H1 (cell line): ENCODE results near the gene FOXK1. TPM values are rescaled to one million over a fixed set of nuclear protein-coding genes. Genes with fewer than 3 reads are reported as not detected.

ENCODE experiments used
- CTCF ChIA-PET: fragments of 300-600 bp; sonication (Branson Sonifier 250); formaldehyde crosslinking; loops from one replicate; lab custom pipeline; 2021; ENCODE audit not compliant: partially characterized antibody; lab: Charles Lee
- POLR2A ChIA-PET: fragments of 300-600 bp; sonication (Branson Sonifier 250); formaldehyde crosslinking; loops from one replicate; lab custom pipeline; 2021; ENCODE audit warnings: inconsistent platforms; ENCODE audit not compliant: partially characterized antibody; lab: Charles Lee
- DNase-seq, 2 experiments: peaks; one replicate each; pipeline versions ENCODE4 v3.0.0 to v3.0.0-alpha.2; 2010 to 2022; ENCODE audit warnings: low spot score in 2 of 2, low read depth in 1 of 2, mixed read lengths in 1 of 2
- FAIRE-seq: peaks from 2 replicates; lab custom pipeline; 2011; peaks lifted over from hg19 to GRCh38; lab: Jason Lieb, UNC
- H2AFZ ChIP-seq: 2 replicates; pipeline ENCODE4 v1.8.1; 2012; ENCODE audit warnings: low read length, inconsistent platforms
- H2AK5ac ChIP-seq: 2 replicates; pipeline ENCODE4 v1.6.1; 2013; ENCODE audit warnings: low read depth, low read length
- H2BK120ac ChIP-seq: replicated peaks from 2 replicates; pipeline ENCODE3; 2013; ENCODE audit warnings: low read depth, low read length, inconsistent platforms
- H2BK12ac ChIP-seq: 2 replicates; pipeline ENCODE4 v1.6.1; 2013; ENCODE audit warnings: low read depth, low read length
- H2BK15ac ChIP-seq: 2 replicates; pipeline ENCODE4 v1.6.1; 2013; ENCODE audit warnings: low read length
- H2BK20ac ChIP-seq: 2 replicates; pipeline ENCODE4 v1.6.1; 2013; ENCODE audit warnings: low read length
- H2BK5ac ChIP-seq: 2 replicates; pipeline ENCODE4 v1.6.1; 2013; ENCODE audit warnings: low read depth, low read length
- H3K14ac ChIP-seq: 2 replicates; pipeline ENCODE4 v1.6.1; 2013; ENCODE audit warnings: inconsistent platforms; ENCODE audit not compliant: insufficient read length
- H3K18ac ChIP-seq: 2 replicates; pipeline ENCODE4 v1.6.1; 2013; ENCODE audit warnings: low read length; ENCODE audit errors: extremely low read depth
- H3K23ac ChIP-seq: 2 replicates; pipeline ENCODE4 v1.6.1; 2013; ENCODE audit warnings: inconsistent platforms; ENCODE audit not compliant: insufficient read length
- H3K23me2 ChIP-seq: 2 replicates; pipeline ENCODE4 v1.6.1; 2013; ENCODE audit warnings: low read depth, low read length
- H3K27ac ChIP-seq: 2 replicates; pipeline ENCODE4 v1.6.1; 2011; ENCODE audit warnings: low read depth, low read length, inconsistent platforms
- H3K27me3 ChIP-seq, 4 experiments: replicated peaks in 1 of 4; 1 replicate in 1 of 4; 2 replicates in 3 of 4; pipeline versions ENCODE4 v1.6.1 to v1.8.1; 2011 to 2013; ENCODE audit warnings: low read length in 3 of 4, mild to moderate bottlenecking in 3 of 4, inconsistent platforms in 2 of 4, mixed read lengths in 2 of 4, moderate library complexity in 1 of 4; ENCODE audit not compliant: control insufficient read depth in 3 of 4, insufficient read depth in 3 of 4; ENCODE audit errors: extremely low read depth in 1 of 4
- H3K36me3 ChIP-seq, 4 experiments: 2 replicates each; pipeline versions ENCODE4 v1.6.1 to v1.8.1; 2011 to 2013; ENCODE audit warnings: mild to moderate bottlenecking in 4 of 4, low read length in 3 of 4, moderate library complexity in 2 of 4, control low read depth in 1 of 4, inconsistent platforms in 1 of 4; ENCODE audit not compliant: insufficient read depth in 4 of 4, control insufficient read depth in 2 of 4
- H3K4ac ChIP-seq: replicated peaks from 2 replicates; pipeline ENCODE3; 2013; ENCODE audit warnings: low read length, low read depth, mixed read lengths, inconsistent platforms; ENCODE audit not compliant: insufficient read length
- H3K4me1 ChIP-seq, 4 experiments: replicated peaks in 1 of 4; 1 replicate in 1 of 4; 2 replicates in 3 of 4; pipeline versions ENCODE4 v1.6.1 to v1.8.1; 2011 to 2013; ENCODE audit warnings: low read length in 3 of 4, inconsistent platforms in 2 of 4, mixed read lengths in 1 of 4; ENCODE audit not compliant: insufficient read depth in 4 of 4, control insufficient read depth in 3 of 4
- H3K4me2 ChIP-seq, 2 experiments: 2 replicates each; pipeline versions ENCODE4 v1.6.1 to v1.8.1; 2011 to 2013; ENCODE audit warnings: low read depth in 2 of 2, low read length in 2 of 2, control low read depth in 1 of 2, inconsistent platforms in 1 of 2, mild to moderate bottlenecking in 1 of 2; ENCODE audit not compliant: insufficient read depth in 1 of 2
- H3K4me3 ChIP-seq, 4 experiments: fragments of 200-600, 300-600 bp in 1 of 4; sonication (generic), shearing (Covaris generic), sonication (Bioruptor Twin) in 1 of 4; 2 replicates each; pipeline versions ENCODE4 v1.5.1 to v1.8.1; 2011 to 2016; ENCODE audit warnings: low read length in 4 of 4, low read depth in 3 of 4, control low read depth in 2 of 4, inconsistent platforms in 2 of 4, mild to moderate bottlenecking in 2 of 4, mixed read lengths in 1 of 4, moderate library complexity in 1 of 4; ENCODE audit not compliant: insufficient read depth in 2 of 4; ENCODE audit errors: extremely low read depth in 1 of 4
- H3K56ac ChIP-seq: replicated peaks from 2 replicates; pipeline ENCODE3; 2013; ENCODE audit warnings: low read depth, mild to moderate bottlenecking, mixed read lengths, low read length, inconsistent platforms; ENCODE audit not compliant: insufficient read length
- H3K79me1 ChIP-seq: 2 replicates; pipeline ENCODE4 v1.6.1; 2013; ENCODE audit warnings: low read depth, low read length, control low read depth
- H3K79me2 ChIP-seq, 2 experiments: 2 replicates each; pipeline versions ENCODE4 v1.6.1 to v1.8.1; 2012 to 2013; ENCODE audit warnings: low read length in 2 of 2, mild to moderate bottlenecking in 2 of 2, inconsistent platforms in 1 of 2; ENCODE audit not compliant: insufficient read depth in 2 of 2, control insufficient read depth in 1 of 2
- H3K9ac ChIP-seq, 4 experiments: replicated peaks in 1 of 4; 1 replicate in 1 of 4; 2 replicates in 3 of 4; pipeline versions ENCODE4 v1.6.1 to v1.8.1; 2011 to 2013; ENCODE audit warnings: low read depth in 3 of 4, low read length in 3 of 4, control low read depth in 2 of 4, mild to moderate bottlenecking in 2 of 4, moderate library complexity in 2 of 4, inconsistent platforms in 1 of 4; ENCODE audit errors: extremely low read depth in 1 of 4
- H3K9me3 ChIP-seq, 2 experiments: 2 replicates each; pipeline versions ENCODE4 v1.6.1 to v1.8.1; 2012 to 2013; ENCODE audit warnings: mild to moderate bottlenecking in 2 of 2, moderate library complexity in 2 of 2, control low read depth in 1 of 2, inconsistent platforms in 1 of 2, low read depth in 1 of 2, low read length in 1 of 2, mixed read lengths in 1 of 2; ENCODE audit not compliant: insufficient read depth in 2 of 2
- H4K20me1 ChIP-seq, 2 experiments: replicated peaks in 1 of 2; 2 replicates each; pipeline versions ENCODE3 to v1.8.1; 2011 to 2013; ENCODE audit warnings: inconsistent platforms in 2 of 2, low read length in 2 of 2, mild to moderate bottlenecking in 1 of 2; ENCODE audit not compliant: insufficient read depth in 2 of 2, control insufficient read depth in 1 of 2
- H4K5ac ChIP-seq: 2 replicates; pipeline ENCODE4 v1.6.1; 2013; ENCODE audit warnings: low read length, low read depth, mixed read lengths, inconsistent platforms; ENCODE audit not compliant: insufficient read length
- H4K8ac ChIP-seq: 2 replicates; pipeline ENCODE4 v1.8.0; 2013; ENCODE audit warnings: mild to moderate bottlenecking, moderate library complexity, low read length, inconsistent platforms; ENCODE audit not compliant: insufficient read depth; ENCODE audit errors: extremely low read depth
- H4K91ac ChIP-seq: replicated peaks from 2 replicates; pipeline ENCODE3; 2013; ENCODE audit warnings: low read length, mixed read lengths, inconsistent platforms; ENCODE audit not compliant: insufficient read length
- CBX5 ChIP-seq: fragments of 300-800, 300-1000 bp; sonication (generic); IDR thresholded peaks from 2 replicates; pipeline ENCODE4 v1.7.1; 2016; ENCODE audit warnings: antibody characterized with exemption, low read length, low read depth
- CEBPB ChIP-seq: IDR thresholded peaks from 2 replicates; pipeline ENCODE4 v1.6.1; 2012; ENCODE audit warnings: low read depth, low read length
- EZH2 ChIP-seq: fragments of 200-600 bp; sonication (generic); IDR thresholded peaks from 2 replicates; pipeline ENCODE4 v1.7.1; 2012; ENCODE audit warnings: low read depth, mild to moderate bottlenecking, moderate library complexity, low read length, inconsistent platforms; ENCODE audit not compliant: severe bottlenecking
- HDAC2 ChIP-seq, 2 experiments: fragments of 300-600 bp in 1 of 2; sonication (generic) in 1 of 2; IDR thresholded peaks; 2 replicates each; pipeline ENCODE4 v1.6.1; 2011 to 2012; ENCODE audit warnings: low read depth in 2 of 2, low read length in 2 of 2, mild to moderate bottlenecking in 2 of 2, moderate library complexity in 2 of 2, borderline replicate concordance in 1 of 2, inconsistent platforms in 1 of 2
- JUN ChIP-seq: IDR thresholded peaks from 2 replicates; pipeline ENCODE4 v1.6.1; 2011; ENCODE audit warnings: low read depth, mild to moderate bottlenecking, improper control_type of control experiment, low read length
- MAFK ChIP-seq: IDR thresholded peaks from 2 replicates; pipeline ENCODE4 v1.6.1; 2012; ENCODE audit warnings: low read depth, mild to moderate bottlenecking, improper control_type of control experiment, low read length
- NANOG ChIP-seq: IDR thresholded peaks from 2 replicates; pipeline ENCODE4 v1.6.1; 2011; ENCODE audit warnings: low read length, low read depth, mild to moderate bottlenecking, inconsistent platforms; ENCODE audit not compliant: insufficient read depth, poor library complexity, severe bottlenecking
- RAD21 ChIP-seq, 2 experiments: IDR thresholded peaks in 1 of 2; conservative IDR thresholded peaks in 1 of 2; 2 replicates each; pipeline ENCODE4 v1.6.1; 2011; ENCODE audit warnings: low read depth in 2 of 2, low read length in 2 of 2, improper control_type of control experiment in 1 of 2, inconsistent platforms in 1 of 2, mild to moderate bottlenecking in 1 of 2, moderate library complexity in 1 of 2
- RNF2 ChIP-seq: fragments of 200-900, 300-1000 bp; sonication (generic); IDR thresholded peaks from 2 replicates; pipeline ENCODE4 v1.7.1; 2016; ENCODE audit warnings: borderline replicate concordance, low read depth, mild to moderate bottlenecking, antibody characterized with exemption, low read length; ENCODE audit not compliant: poor library complexity, severe bottlenecking; ENCODE audit errors: missing control alignments
- SIRT6 ChIP-seq: IDR thresholded peaks from one replicate; pipeline ENCODE4 v1.7.1; 2012; ENCODE audit warnings: low read length, inconsistent platforms
- WGBS, 2 experiments: shearing (Covaris generic) in 1 of 2; methylation state at CpG; one replicate each; pipeline versions ENCODE4 v1.1.6 to v1.1.7; 2013 to 2015; ENCODE audit warnings: low lambda C conversion rate in 2 of 2, mixed read lengths in 2 of 2, inconsistent platforms in 1 of 2, low coverage in 1 of 2, missing lambda C conversion rate in 1 of 2; ENCODE audit not compliant: insufficient replicate concordance in 2 of 2, insufficient coverage in 1 of 2, insufficient read length in 1 of 2; ENCODE audit errors: extremely low coverage in 1 of 2, missing lambda C conversion rate in 1 of 2; 5-methylcytosine and 5-hydroxymethylcytosine counted together
- polyA plus RNA-seq, 7 experiments: library from polyadenylated mRNA; depleted of rRNA in 3 of 7; stranded (reverse) in 5 of 7; unstranded in 2 of 7; fragments of >200 nt in 5 of 7; fragments of 200-250 nt in 2 of 7; gene quantifications; 1 replicate in 5 of 7; 2 replicates in 1 of 7; 4 replicates in 1 of 7; pipeline versions ENCODE4 v1.2.1 to v1.2.3, GENCODE V29; 2011 to 2013; ENCODE audit warnings: missing spikeins in 2 of 7, mixed read lengths in 2 of 7
- total RNA-seq: library from RNA; stranded (reverse); fragmentation: NEBNext Ultra II Directional; extraction: Animal tissue kit (Norgen Biotek cat#: 25700); gene quantifications from 2 replicates; pipeline ENCODE4 v1.2.1, GENCODE V29; 2021

The FOXK1 gene
- total and polyA plus RNA-seq, 2 of the 8 experiments (the other 6 are each of a cell fraction or from before 2014, with no cell fraction given), result 2.0 to 8.5 TPM

- Histone ChIP-seq H3K9ac (no peak overlapping the region), H2BK15ac (no peak overlapping the region), H2BK5ac (no peak overlapping the region), H3K79me2 (no peaks in the 10 kb centered on the region), H4K5ac (no peak overlapping the region), H3K4me2 (no peak overlapping the region), H3K27ac (no peak overlapping the region), H2BK12ac (no peak overlapping the region), H2BK120ac (no peak overlapping the region), H2AFZ (no peak overlapping the region), H3K4me1 (no peaks in the 10 kb centered on the region), H3K4ac (no peak overlapping the region), H4K8ac (no peak overlapping the region), H4K91ac (no peak overlapping the region), H3K4me3 (no peak overlapping the region), H3K9me3 (no peaks in the 10 kb centered on the region), H3K18ac (no peak overlapping the region), H3K14ac (no peak overlapping the region), H2BK20ac (no peak overlapping the region), H3K79me1 (no peaks in the 10 kb centered on the region), H4K20me1 (peaks cover 0 to 1% of the 10 kb centered on the region in 2 experiments), H3K23ac (no peak overlapping the region), H3K23me2 (no peaks in the 10 kb centered on the region), H3K27me3 (no peaks in the 10 kb centered on the region), H3K56ac (no peak overlapping the region), H3K36me3 (peaks cover 0 to 5% (median 0%) of the 10 kb centered on the region in 4 experiments; a peak in 2 of 8 replicates), H2AK5ac (no peak overlapping the region)
- ChIA-PET CTCF (interaction anchor here (1.9 kb wide), 1 partner anchor 35 kb away, joined by 5 read pairs; no protein-coding TSS in a partner anchor), POLR2A (interaction anchor here (1.6 kb wide), 1 partner anchor 12 kb away, joined by 6 read pairs; the partner anchor contains the start of gene AP5Z1)
- DNase-seq (no peak), FAIRE-seq (no peak)
- WGBS, 2 experiments, result 98% methylated on average over 26 of the region's 32 CpGs; no CpG with 5 or more reads in 1 of the 2 experiments
- TF ChIP-seq CEBPB (no peak), RAD21 (IDR thresholded peaks at IDR 0.05 in 1 of 2, conservative IDR thresholded peaks at IDR 0.05 in 1 of 2; ENCODE audit: low read depth in 2 of 2, low read length in 2 of 2) (no peak), CBX5 (no peak), EZH2 (no peak), MAFK (no peak), SIRT6 (no peak), HDAC2 (IDR thresholded peaks at IDR 0.05; ENCODE audit: borderline replicate concordance in 1 of 2, low read depth in 2 of 2, low read length in 2 of 2) (no peak), NANOG (no peak), RNF2 (no peak), JUN (no peak)
Observed at GRCh38 chr7:4763091-4763793, 81.1 kb downstream of the FOXK1 start.
